ENCODE measurements around the gene HS3ST3A1.
"Not testable (repeated sequence)": the region's sequence is repeated elsewhere in the genome, so short reads cannot be mapped to it uniquely, and the experiment has no call there.

Gene HS3ST3A1

GRCh38 chr17:13534946-13535345, 66.8 kb downstream of the HS3ST3A1 start:
- no peak for DNase-seq

- DNase-seq = no peak
Observed at GRCh38 chr17:13531721-13532120, 70.0 kb downstream of the HS3ST3A1 start.

- no peak for DNase-seq
Observed at GRCh38 chr17:13525876-13526275, 75.9 kb downstream of the HS3ST3A1 start.

- DNase-seq = no peak
Observed at GRCh38 chr17:13523164-13523563, 78.6 kb downstream of the HS3ST3A1 start.

GRCh38 chr17:13522749-13523148, 79.0 kb downstream of the HS3ST3A1 start:
- no peak for DNase-seq

- no peak for DNase-seq
Observed at GRCh38 chr17:13521784-13522183, 79.9 kb downstream of the HS3ST3A1 start.

GRCh38 chr17:13520899-13521572, 80.7 kb downstream of the HS3ST3A1 start:
- no peak for DNase-seq

- no peak for DNase-seq
Observed at GRCh38 chr17:13518261-13519000, 83.3 kb downstream of the HS3ST3A1 start.

- DNase-seq = no peak
Observed at GRCh38 chr17:13513039-13513405, 88.7 kb downstream of the HS3ST3A1 start.

GRCh38 chr17:13510062-13510461, 91.7 kb downstream of the HS3ST3A1 start:
- no peak for DNase-seq

- DNase-seq = no peak
Observed at GRCh38 chr17:13509527-13509926, 92.2 kb downstream of the HS3ST3A1 start.

- DNase-seq = no peak
Observed at GRCh38 chr17:13508896-13509295, 92.8 kb downstream of the HS3ST3A1 start.

GRCh38 chr17:13503526-13503925, 98.2 kb downstream of the HS3ST3A1 start:
- no peak for DNase-seq

GRCh38 chr17:13502263-13502662, 99.5 kb downstream of the HS3ST3A1 start:
- no peak for DNase-seq

GRCh38 chr17:13500947-13501346, 100.8 kb downstream of the HS3ST3A1 start:
- no peak for DNase-seq

- no peak for DNase-seq
Observed at GRCh38 chr17:13498184-13498583, 103.5 kb downstream of the HS3ST3A1 start.

- not testable (repeated sequence) for DNase-seq
Observed at GRCh38 chr17:13496553-13497056, 105.1 kb downstream of the HS3ST3A1 start.

GRCh38 chr17:13495423-13495822, 106.3 kb downstream of the HS3ST3A1 start:
- DNase-seq = no peak

GRCh38 chr17:13492737-13493122, 109.0 kb downstream of the HS3ST3A1 start:
- no peak for DNase-seq

- DNase-seq = no peak
Observed at GRCh38 chr17:13491916-13492736, 109.6 kb downstream of the HS3ST3A1 start.

- no peak for DNase-seq
Observed at GRCh38 chr17:13491491-13491890, 110.2 kb downstream of the HS3ST3A1 start.

- DNase-seq = no peak
Observed at GRCh38 chr17:13490906-13491482, 110.7 kb downstream of the HS3ST3A1 start.

GRCh38 chr17:13490427-13490826, 111.3 kb downstream of the HS3ST3A1 start:
- DNase-seq = no peak
